ENCODE measurements around the gene HIP1.

- TF ChIP-seq CTCF (conservative IDR thresholded peaks at IDR 0.05; ENCODE audit: low read depth, low read length) (no peak), MAFK (IDR thresholded peaks at IDR 0.05; ENCODE audit: low read depth, low read length) (no peak), POLR2A (IDR thresholded peaks at IDR 0.05; ENCODE audit: low read depth, low read length) (no peak), ELK1 (IDR thresholded peaks at IDR 0.05; ENCODE audit: borderline replicate concordance, low read depth, low read length) (no peak), USF2 (IDR thresholded peaks at IDR 0.05; ENCODE audit: low read depth, low read length) (no peak), CEBPB (IDR thresholded peaks at IDR 0.05; ENCODE audit: low read depth, low read length) (no peak), NFE2L2 (IDR thresholded peaks at IDR 0.05; ENCODE audit: low read depth, low read length) (no peak)
These were observed 192.3 kb downstream of the HIP1 start for GRCh38 chr7:75546237-75547015.
